DMS 273 treated with DMSO at 0.1 percent for 48 hours (cell line): ENCODE results near the gene RUNDC1.
"Not testable (repeated sequence)": the region's sequence is repeated elsewhere in the genome, so short reads cannot be mapped to it uniquely, and the experiment has no call there.

Experiments
- DNase-seq: peaks from one replicate; lab custom pipeline; 2025; lab: John Stamatoyannopoulos, UW

Gene RUNDC1

GRCh38 chr17:42980274-42980765, at the start of gene RUNDC1:
TSS of gene RUNDC1 (plus strand) at chr17:42980565. CDS start at chr17:42980577, 12 bp downstream.
- DNase-seq, result peak; percentile 38

GRCh38 chr17:42937712-42938596, 42.4 kb upstream of the RUNDC1 start:
- DNase-seq, result peak; percentile 21

GRCh38 chr17:42944211-42944610, 36.2 kb upstream of the RUNDC1 start:
- no peak for DNase-seq

- no peak for DNase-seq
These were observed 33.6 kb upstream of the RUNDC1 start for GRCh38 chr17:42946812-42947211.

GRCh38 chr17:42950044-42950783, 30.2 kb upstream of the RUNDC1 start:
- no peak for DNase-seq

GRCh38 chr17:42953669-42954068, 26.7 kb upstream of the RUNDC1 start:
- DNase-seq, result no peak

- DNase-seq, result peak; percentile 48
These were observed 16.0 kb upstream of the RUNDC1 start, which contains the start of gene AARSD1 for GRCh38 chr17:42964161-42964932. TSS of gene AARSD1 (minus strand) at chr17:42964454. CDS start at chr17:42964440, 14 bp downstream.

GRCh38 chr17:42967925-42968324, 12.4 kb upstream of the RUNDC1 start:
- DNase-seq, result no peak

- DNase-seq, result no peak
These were observed 11.3 kb upstream of the RUNDC1 start for GRCh38 chr17:42969001-42969581.

- DNase-seq, result no peak
These were observed 8.8 kb upstream of the RUNDC1 start for GRCh38 chr17:42971589-42971988.

GRCh38 chr17:42973323-42973722, 7.0 kb upstream of the RUNDC1 start:
- not testable (repeated sequence) for DNase-seq

- no peak for DNase-seq
These were observed 5.1 kb upstream of the RUNDC1 start for GRCh38 chr17:42975265-42975664.

GRCh38 chr17:42975701-42976100, 4.7 kb upstream of the RUNDC1 start:
- not testable (repeated sequence) for DNase-seq

GRCh38 chr17:42979511-42980273, 673 bp upstream of the RUNDC1 start, which contains the start of gene PTGES3L:
TSS of gene PTGES3L (minus strand) at chr17:42980080. CDS start at chr17:42980053, 27 bp downstream.
- DNase-seq, result peak; percentile 80

GRCh38 chr17:42980766-42981397, 517 bp downstream of the RUNDC1 start:
- DNase-seq, result no peak

GRCh38 chr17:42982266-42982665, 1.9 kb downstream of the RUNDC1 start:
- DNase-seq, result no peak

GRCh38 chr17:42985225-42985624, 4.9 kb downstream of the RUNDC1 start:
- no peak for DNase-seq

GRCh38 chr17:42989141-42989540, 8.8 kb downstream of the RUNDC1 start:
- no peak for DNase-seq

GRCh38 chr17:42989726-42990652, 9.6 kb downstream of the RUNDC1 start:
- DNase-seq, result no peak
